Neural cell (in vitro differentiated cells): ENCODE results near the gene OS9. TPM values are rescaled to one million over a fixed set of nuclear protein-coding genes. Genes with fewer than 3 reads are reported as not detected.

ENCODE experiments used
- H2AFZ ChIP-seq: fragments of 200-600, 300-800 bp; sonication (generic), shearing (Covaris generic); 2 replicates; pipeline ENCODE4 v1.6.0; 2014; ENCODE audit warnings: low read depth, mild to moderate bottlenecking, antibody characterized with exemption, low read length, moderate library complexity
- H3F3A ChIP-seq: fragments of 200-600 bp; shearing (Covaris generic); 2 replicates; pipeline ENCODE4 v1.6.1; 2016; ENCODE audit warnings: mild to moderate bottlenecking, moderate library complexity, mixed read lengths, antibody characterized with exemption, low read length; ENCODE audit not compliant: insufficient read depth, poor library complexity, severe bottlenecking
- H3K27ac ChIP-seq: fragments of 200-600, 300-800 bp; sonication (generic), shearing (Covaris generic); 2 replicates; pipeline ENCODE4 v1.5.1; 2014; ENCODE audit warnings: mild to moderate bottlenecking, low read length, moderate library complexity
- H3K27me3 ChIP-seq: fragments of 300-800, 200-600 bp; sonication (generic), shearing (Covaris generic); 2 replicates; pipeline ENCODE4 v1.6.0; 2014; ENCODE audit warnings: mild to moderate bottlenecking, low read depth, low read length, moderate library complexity; ENCODE audit not compliant: insufficient read depth
- H3K36me3 ChIP-seq: fragments of 300-800, 200-600 bp; sonication (generic), shearing (Covaris generic); 2 replicates; pipeline ENCODE4 v1.5.1; 2014; ENCODE audit warnings: mild to moderate bottlenecking, antibody characterized with exemption, low read length, moderate library complexity; ENCODE audit not compliant: insufficient read depth
- H3K4me2 ChIP-seq: fragments of 300-800, 200-600 bp; sonication (generic), shearing (Covaris generic); 2 replicates; pipeline ENCODE4 v1.6.0; 2014; ENCODE audit warnings: mild to moderate bottlenecking, low read length
- H3K4me3 ChIP-seq: fragments of 300-800, 200-600 bp; sonication (generic), shearing (Covaris generic); 2 replicates; pipeline ENCODE4 v1.5.1; 2014; ENCODE audit warnings: mild to moderate bottlenecking, low read length, moderate library complexity
- H3K79me2 ChIP-seq: fragments of 200-600 bp; shearing (Covaris generic); replicated peaks from 2 replicates; pipeline ENCODE4 v1.6.0; 2014; ENCODE audit warnings: mild to moderate bottlenecking, low read length, moderate library complexity; ENCODE audit not compliant: insufficient read depth
- H3K9ac ChIP-seq: fragments of 300-800, 200-600 bp; sonication (generic), shearing (Covaris generic); 2 replicates; pipeline ENCODE4 v1.6.1; 2016; ENCODE audit warnings: mild to moderate bottlenecking, low read length, mixed read lengths
- H3K9me2 ChIP-seq: fragments of 200-600 bp; shearing (Covaris generic); 2 replicates; pipeline ENCODE4 v1.6.1; 2016; ENCODE audit warnings: mild to moderate bottlenecking, low read length, mixed read lengths; ENCODE audit not compliant: insufficient read depth
- H3K9me3 ChIP-seq: fragments of 200-600, 300-800 bp; sonication (generic), shearing (Covaris generic); 2 replicates; pipeline ENCODE4 v1.6.1; 2016; ENCODE audit warnings: mild to moderate bottlenecking, mixed run types, low read length, moderate library complexity, mixed read lengths
- H4K20me1 ChIP-seq: fragments of 200-600 bp; shearing (Covaris generic); 2 replicates; pipeline ENCODE4 v1.6.1; 2016; ENCODE audit warnings: mild to moderate bottlenecking, mixed run types; ENCODE audit not compliant: insufficient read depth
- CTCF ChIP-seq: fragments of 450-650 bp; IDR thresholded peaks from 2 replicates; pipeline ENCODE4 v1.5.1; 2014; ENCODE audit warnings: antibody characterized with exemption, mild to moderate bottlenecking, moderate library complexity; ENCODE audit not compliant: poor library complexity, severe bottlenecking
- EP300 ChIP-seq: fragments of 450-650 bp; conservative IDR thresholded peaks from 2 replicates; pipeline ENCODE4 v1.6.1; 2014; ENCODE audit warnings: antibody characterized with exemption, mild to moderate bottlenecking, moderate library complexity; ENCODE audit not compliant: poor library complexity, severe bottlenecking
- EZH2 ChIP-seq: fragments of 200-600, 300-800 bp; shearing (Covaris generic), sonication (generic); IDR thresholded peaks from 2 replicates; pipeline ENCODE4 v1.6.1; 2014; ENCODE audit warnings: antibody characterized with exemption, low read length, borderline replicate concordance, mild to moderate bottlenecking; ENCODE audit not compliant: insufficient read depth, poor library complexity, severe bottlenecking
- MXI1 ChIP-seq: fragments of 450-650 bp; conservative IDR thresholded peaks from 2 replicates; pipeline ENCODE4 v1.6.1; 2014; ENCODE audit warnings: antibody characterized with exemption, mild to moderate bottlenecking; ENCODE audit not compliant: poor library complexity, severe bottlenecking
- POLR2AphosphoS5 ChIP-seq: IDR thresholded peaks from 2 replicates; pipeline ENCODE4 v1.6.1; 2012
- RAD21 ChIP-seq: fragments of 450-650 bp; conservative IDR thresholded peaks from 2 replicates; pipeline ENCODE4 v1.6.1; 2014; ENCODE audit warnings: antibody characterized with exemption, mild to moderate bottlenecking, moderate library complexity
- REST ChIP-seq: IDR thresholded peaks from 2 replicates; pipeline ENCODE4 v1.6.1; 2012; ENCODE audit warnings: borderline replicate concordance
- SMC3 ChIP-seq: fragments of 450-650 bp; conservative IDR thresholded peaks from 2 replicates; pipeline ENCODE4 v1.6.1; 2014; ENCODE audit warnings: antibody characterized with exemption, mild to moderate bottlenecking, moderate library complexity; ENCODE audit not compliant: poor library complexity
- TAF1 ChIP-seq: IDR thresholded peaks from 2 replicates; pipeline ENCODE4 v1.6.1; 2012; ENCODE audit warnings: low read depth
- polyA plus RNA-seq: library from polyadenylated mRNA; depleted of rRNA; stranded (reverse); fragments of >200 nt; gene quantifications from 2 replicates; pipeline ENCODE4 v1.2.3, GENCODE V29; 2014

Gene OS9
- polyA plus RNA-seq, 1 donor from 2014 or later = 248 TPM

GRCh38 chr12:57769594-57769993 is 75.7 kb downstream of the OS9 start:
- no peaks in the 10 kb centered on the region for H3K9me3 ChIP-seq
- no peak overlapping the region for H3K4me2 ChIP-seq
- H3K9ac ChIP-seq = no peak overlapping the region
- no peak overlapping the region for H3K4me3 ChIP-seq
- no peaks in the 10 kb centered on the region for H3F3A ChIP-seq
- TF ChIP-seq RAD21 (no peak), POLR2AphosphoS5 (no peak), SMC3 (no peak), CTCF (no peak), EP300 (no peak), TAF1 (no peak), MXI1 (no peak), EZH2 (no peak)
- H2AFZ ChIP-seq = no peak overlapping the region
- H3K27ac ChIP-seq = no peak overlapping the region
- H3K79me2 ChIP-seq = no peaks in the 10 kb centered on the region
- H3K27me3 ChIP-seq = peaks cover 32% of the 10 kb centered on the region
- H4K20me1 ChIP-seq = no peaks in the 10 kb centered on the region
- no peaks in the 10 kb centered on the region for H3K9me2 ChIP-seq
- no peaks in the 10 kb centered on the region for H3K36me3 ChIP-seq

GRCh38 chr12:57770734-57771133 is 76.8 kb downstream of the OS9 start:
- H3K4me3 ChIP-seq = no peak overlapping the region
- no peaks in the 10 kb centered on the region for H3K9me2 ChIP-seq
- no peak overlapping the region for H3K4me2 ChIP-seq
- no peaks in the 10 kb centered on the region for H3K9me3 ChIP-seq
- no peaks in the 10 kb centered on the region for H3K36me3 ChIP-seq
- H3K27ac ChIP-seq = no peak overlapping the region
- TF ChIP-seq CTCF (no peak), RAD21 (no peak), POLR2AphosphoS5 (no peak), EP300 (no peak), TAF1 (no peak), MXI1 (no peak), EZH2 (no peak), REST (no peak), SMC3 (no peak)
- no peaks in the 10 kb centered on the region for H3K79me2 ChIP-seq
- H2AFZ ChIP-seq = no peak overlapping the region
- no peaks in the 10 kb centered on the region for H3F3A ChIP-seq
- H3K9ac ChIP-seq = no peak overlapping the region
- no peaks in the 10 kb centered on the region for H4K20me1 ChIP-seq
- H3K27me3 ChIP-seq = peaks cover 20% of the 10 kb centered on the region

Other genes with a start within 250 kb of the OS9 start
- 0.30 and 2.3 TPM in 2 replicates for gene INHBE, start 238.8 kb upstream of the OS9 start, polyA plus RNA-seq
- gene GLI1, start 234.3 kb upstream of the OS9 start, polyA plus RNA-seq = 4.2 TPM in 1 of 2 replicates, not detected in the other
- not detected in 2 replicates for gene ARHGAP9, start 214.3 kb upstream of the OS9 start, polyA plus RNA-seq
- 312 and 321 TPM in 2 replicates for gene MARS1, start 206.1 kb upstream of the OS9 start, polyA plus RNA-seq
- gene DDIT3, start 173.6 kb upstream of the OS9 start, polyA plus RNA-seq = 24.0 and 25.8 TPM in 2 replicates
- 2.1 and 6.2 TPM in 2 replicates for gene MBD6, start 171.3 kb upstream of the OS9 start, polyA plus RNA-seq
- gene DCTN2, start 146.9 kb upstream of the OS9 start, polyA plus RNA-seq = 351 and 369 TPM in 2 replicates
- 58.8 and 67.5 TPM in 2 replicates for gene KIF5A, start 144.1 kb upstream of the OS9 start, polyA plus RNA-seq
- 22.1 and 31.0 TPM in 2 replicates for gene PIP4K2C, start 102.9 kb upstream of the OS9 start, polyA plus RNA-seq
- 141 and 163 TPM in 2 replicates for gene DTX3, start 89.3 kb upstream of the OS9 start, polyA plus RNA-seq
- 12.9 and 18.8 TPM in 2 replicates for gene ARHGEF25, start 82.7 kb upstream of the OS9 start, polyA plus RNA-seq
- gene B4GALNT1, start 60.9 kb upstream of the OS9 start, polyA plus RNA-seq = 99.9 and 152 TPM in 2 replicates
- 19.3 and 24.9 TPM in 2 replicates for gene AGAP2, start 44.6 kb downstream of the OS9 start, polyA plus RNA-seq
- 78.1 and 85.3 TPM in 2 replicates for gene TSPAN31, start 50.9 kb downstream of the OS9 start, polyA plus RNA-seq
- gene CDK4, start 58.2 kb downstream of the OS9 start, polyA plus RNA-seq = 81.3 and 104 TPM in 2 replicates
- 34.5 and 47.8 TPM in 2 replicates for gene MARCHF9, start 61.0 kb downstream of the OS9 start, polyA plus RNA-seq
- 0.86 and 1.4 TPM in 2 replicates for gene CYP27B1, start 72.9 kb downstream of the OS9 start, polyA plus RNA-seq
- gene METTL1, start 78.0 kb downstream of the OS9 start, polyA plus RNA-seq = 1.9 and 2.0 TPM in 2 replicates
- 1.6 and 2.0 TPM in 2 replicates for gene EEF1AKMT3, start 78.5 kb downstream of the OS9 start, polyA plus RNA-seq
- gene TSFM, start 88.7 kb downstream of the OS9 start, polyA plus RNA-seq = 30.2 and 37.8 TPM in 2 replicates
- gene AVIL, start 124.6 kb downstream of the OS9 start, polyA plus RNA-seq = 2.7 and 4.9 TPM in 2 replicates
- 22.7 and 23.6 TPM in 2 replicates for gene CTDSP2, start 152.6 kb downstream of the OS9 start, polyA plus RNA-seq
- 5.7 and 13.3 TPM in 2 replicates for gene ATP23, start 247.4 kb downstream of the OS9 start, polyA plus RNA-seq